Suppressor macrophage (primary cell): Measurements from ENCODE around the gene UBE2L6.
A peak's percentile ranks its signal among the peaks of the same experiment; 100 is the strongest.

Experiments
- DNase-seq, 4 experiments: peaks; one replicate each; pipeline ENCODE4 v3.0.0-alpha.2; 2020 to 2022

UBE2L6 gene

GRCh38 chr11:57530215-57530595 is 37.3 kb downstream of the UBE2L6 start:
- no peak for DNase-seq

DNA sequence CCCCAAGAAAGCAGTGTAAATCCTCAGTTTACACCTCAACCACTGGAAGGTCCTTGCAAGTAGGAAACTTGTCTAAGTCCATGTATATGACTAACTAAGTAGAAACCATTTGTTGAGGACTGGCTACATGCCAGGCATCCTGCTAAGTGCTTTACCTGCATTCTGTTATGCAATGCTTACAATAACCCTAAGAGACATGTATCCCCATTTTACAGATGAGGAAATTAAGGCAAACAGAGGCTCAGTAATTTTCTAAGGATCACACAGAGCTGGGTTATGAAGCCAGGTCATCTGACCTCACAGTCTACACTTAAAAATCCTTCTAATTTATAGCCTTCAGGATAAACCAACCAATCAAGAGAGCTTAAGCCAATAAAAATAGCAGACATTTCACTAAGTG is 38.5 kb downstream of the UBE2L6 start:
- no peak for DNase-seq

DNA sequence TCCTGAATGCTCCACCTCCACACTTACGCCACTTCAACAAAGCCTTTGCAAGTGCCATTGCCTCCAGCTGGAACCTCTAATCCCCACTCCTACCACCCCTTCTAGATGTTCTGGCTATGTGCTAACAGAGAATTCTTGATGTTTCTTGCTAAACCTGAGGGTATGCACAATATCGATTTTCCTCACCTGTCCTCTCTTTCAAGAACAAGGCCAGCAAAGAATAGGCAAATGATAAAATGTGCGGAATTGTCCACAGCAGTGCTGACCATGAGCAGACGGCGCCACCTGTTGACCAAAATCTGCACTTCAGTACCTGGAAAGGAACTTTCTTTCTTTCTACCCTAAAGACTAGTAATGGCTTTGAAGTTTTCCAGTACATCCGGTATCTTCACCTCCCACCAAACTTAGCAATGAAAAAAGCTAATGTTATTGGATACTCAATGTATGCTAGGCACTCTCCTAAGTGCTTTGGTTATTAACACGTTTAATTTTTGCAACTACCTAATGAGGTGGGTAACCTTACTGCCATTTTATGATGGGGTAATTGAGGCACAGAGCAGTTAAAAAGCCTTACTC is 40.3 kb downstream of the UBE2L6 start:
- peak; percentile 70 to 81 (median 79) for DNase-seq

- DNase-seq: no peak
Measured at GRCh38 chr11:57523419-57523818, 44.1 kb downstream of the UBE2L6 start.

DNA sequence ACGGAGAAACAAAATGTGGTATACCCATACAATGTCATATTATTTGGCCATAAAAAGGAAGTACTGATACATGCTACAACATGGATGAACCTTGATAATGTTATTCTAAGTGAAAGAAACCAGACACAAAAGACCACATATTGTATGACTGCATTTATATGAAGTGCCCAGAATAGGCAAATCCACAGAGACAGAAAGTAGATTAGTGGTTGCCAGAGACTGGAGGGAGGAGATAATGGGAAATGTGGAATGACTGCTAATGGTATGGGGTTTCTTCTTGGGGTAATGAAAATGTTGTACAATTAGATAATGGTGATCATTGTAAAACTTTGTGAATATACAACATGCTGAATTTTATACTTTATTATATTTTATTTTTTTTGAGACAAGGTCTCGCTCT is 46.4 kb downstream of the UBE2L6 start:
- no peak for DNase-seq

GRCh38 chr11:57516061-57516443 is 51.4 kb downstream of the UBE2L6 start:
- no peak for DNase-seq

DNA sequence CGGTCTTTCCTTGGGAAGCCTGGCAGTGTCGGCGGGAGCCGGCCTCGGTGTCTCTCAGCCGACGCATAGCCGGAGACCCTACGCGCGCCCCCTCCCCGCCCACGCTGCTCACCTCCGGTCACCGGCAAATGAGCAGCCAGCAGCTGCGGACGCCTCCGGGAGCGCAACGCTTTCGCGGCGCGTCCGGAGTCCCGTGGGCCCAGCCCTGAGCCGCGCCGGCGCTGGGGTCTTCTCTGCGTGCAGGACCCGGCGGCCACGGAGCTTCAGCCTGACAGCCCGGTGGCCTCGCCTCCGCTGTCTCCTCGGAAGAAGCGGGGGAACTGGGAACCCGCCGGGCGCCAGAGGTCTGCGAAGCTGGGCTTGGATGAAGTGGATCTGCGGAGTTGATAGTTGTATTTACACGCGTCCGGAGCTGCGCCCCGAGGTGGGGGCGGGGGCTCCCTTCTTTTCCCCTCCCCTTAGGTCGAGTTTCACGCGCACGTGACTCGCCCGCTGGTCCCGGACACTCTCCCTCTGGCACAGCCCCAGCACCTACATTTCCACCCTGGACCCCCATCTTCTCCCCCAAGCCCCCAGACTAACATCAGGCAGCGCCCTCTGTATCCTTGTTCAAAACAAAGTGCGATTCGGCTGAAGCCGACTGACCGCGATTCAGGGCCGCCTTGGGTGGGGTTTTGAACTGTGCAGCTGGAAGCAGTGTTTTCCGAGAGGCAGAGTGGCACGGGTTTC is 52.0 kb downstream of the UBE2L6 start, which contains the start of gene SLC43A1:
Gene SLC43A1 (minus strand): TSS at position 371 of the 729 bp plus-strand sequence. CDS start 1,591 bp downstream, outside the sequence.
- peak; percentile 29 to 66 (median 40) for DNase-seq

DNA sequence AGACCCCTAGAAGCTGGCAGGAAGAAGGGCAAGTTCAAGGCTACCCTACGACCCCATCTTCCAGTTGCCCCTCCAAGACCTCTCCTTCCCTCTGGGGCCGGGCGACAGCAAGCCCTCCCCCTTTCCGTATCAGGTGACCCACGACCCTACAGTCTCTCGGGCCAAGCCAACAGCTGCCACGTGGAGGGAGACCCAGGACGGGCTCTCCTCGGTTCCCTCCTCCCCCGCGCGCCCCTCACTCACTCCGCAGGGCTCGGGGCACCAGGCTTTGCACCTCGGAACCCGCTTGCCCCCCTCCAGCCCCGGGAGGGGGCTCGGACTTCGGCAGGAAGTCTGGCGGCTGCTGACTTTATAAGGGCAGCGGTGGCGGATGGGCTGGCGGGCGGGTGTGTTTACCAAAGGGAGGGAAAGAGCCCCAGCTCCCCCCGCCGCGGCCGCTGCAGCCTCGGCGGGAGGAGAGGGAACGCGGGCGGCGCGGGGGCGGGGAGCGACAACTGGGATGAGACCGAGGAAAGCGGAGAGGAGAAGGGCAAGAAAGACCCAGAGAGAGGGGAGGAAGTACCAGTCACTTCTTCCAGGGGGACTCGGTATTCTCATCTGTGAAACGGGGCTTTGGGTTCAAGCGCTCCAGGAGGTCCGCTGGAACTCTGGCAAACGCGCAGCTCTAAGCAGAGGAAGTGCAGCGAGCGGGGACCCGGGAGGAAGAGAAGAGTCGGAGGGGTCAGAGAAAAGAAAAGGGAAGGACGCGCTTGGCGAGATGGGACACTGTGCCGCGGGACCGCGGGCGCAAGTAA is 52.7 kb downstream of the UBE2L6 start:
- DNase-seq: peak; percentile 41 to 71 (median 61)

DNA sequence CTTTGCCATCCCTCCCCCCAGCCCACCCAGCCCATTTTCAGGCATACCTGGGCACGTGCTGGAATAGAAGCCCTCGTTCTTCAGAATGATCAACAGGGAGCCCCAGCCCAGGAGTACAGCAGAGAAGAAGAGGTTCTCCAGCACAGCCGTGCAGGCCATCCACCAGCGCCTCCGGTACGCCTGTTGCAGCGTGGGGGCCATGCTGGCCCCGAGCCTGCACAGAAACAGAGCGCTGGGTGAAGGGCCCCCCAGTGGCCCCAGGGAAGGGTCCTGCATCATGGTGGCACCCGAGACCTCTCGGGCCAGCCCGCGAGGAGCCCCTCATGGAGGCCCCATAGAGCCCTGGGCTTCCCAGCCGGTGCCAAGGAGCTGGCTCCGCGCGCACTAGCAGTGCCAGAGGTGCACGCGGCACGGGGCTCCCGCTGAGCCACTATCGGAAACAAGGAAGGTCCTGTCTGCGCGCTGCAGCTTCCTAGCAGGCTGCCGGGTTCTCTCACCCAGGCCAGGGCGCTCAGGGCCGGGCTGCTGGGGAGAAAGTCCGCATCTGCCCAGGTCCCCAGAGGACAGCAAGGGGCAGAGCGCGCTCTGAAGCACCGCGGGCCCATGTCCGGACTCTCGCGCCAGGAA is 53.4 kb downstream of the UBE2L6 start:
- DNase-seq: peak; percentile 18 to 62 (median 47)

DNA sequence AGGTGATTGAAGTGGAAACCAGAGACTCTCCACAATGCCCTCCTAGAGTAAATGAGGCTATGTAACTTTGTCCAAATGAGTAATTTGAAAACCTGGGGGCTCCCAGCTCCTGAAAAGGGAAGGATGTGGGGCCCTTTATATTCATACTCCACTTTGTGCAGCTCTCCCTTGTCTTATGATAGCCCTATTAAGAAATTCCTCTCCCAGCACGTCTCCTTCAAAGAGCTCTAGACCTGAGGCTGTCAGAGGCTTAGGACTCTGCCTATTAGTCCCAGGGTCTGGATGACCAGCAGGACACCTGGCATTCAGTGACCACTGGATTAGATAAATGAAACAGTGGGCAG is 54.0 kb downstream of the UBE2L6 start:
- DNase-seq: no peak

DNA sequence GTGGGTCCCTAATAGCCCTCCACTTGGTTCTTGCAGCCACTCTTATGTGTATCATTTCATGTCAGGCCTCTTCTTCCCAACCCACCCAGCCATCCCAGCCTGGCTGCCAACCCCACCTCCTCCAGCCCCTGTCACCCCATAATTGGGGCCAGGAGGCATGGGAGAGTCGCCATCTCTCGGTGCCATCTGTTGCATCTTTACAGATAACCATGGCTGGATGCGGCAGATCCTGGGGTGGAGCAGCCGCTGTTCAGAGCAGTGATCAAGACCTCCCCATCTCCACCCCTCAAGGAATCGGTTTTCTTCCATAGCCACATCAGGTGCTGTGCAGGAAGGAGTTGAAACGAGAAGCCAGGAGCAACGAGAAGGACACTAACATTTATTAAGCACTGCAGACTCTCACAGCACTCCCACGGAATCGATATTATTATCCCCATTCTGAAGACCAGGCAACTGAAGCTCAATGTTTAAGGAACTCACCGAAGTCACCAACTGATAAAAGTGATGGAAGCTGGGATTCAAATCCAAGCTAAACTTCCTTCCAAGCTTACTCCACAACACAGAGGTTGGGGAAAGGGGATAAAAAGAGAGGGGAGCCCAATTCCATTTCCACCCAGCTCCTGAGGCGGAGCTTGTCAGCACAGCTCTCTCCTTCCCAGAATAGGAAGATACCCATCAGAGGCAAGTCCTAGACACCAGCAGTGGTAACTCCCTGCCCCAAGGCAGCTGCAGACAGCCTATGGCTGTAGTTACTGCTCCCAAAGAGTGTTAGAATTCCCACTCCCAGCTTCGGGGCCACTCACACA is 54.6 kb downstream of the UBE2L6 start:
- DNase-seq: no peak

DNA sequence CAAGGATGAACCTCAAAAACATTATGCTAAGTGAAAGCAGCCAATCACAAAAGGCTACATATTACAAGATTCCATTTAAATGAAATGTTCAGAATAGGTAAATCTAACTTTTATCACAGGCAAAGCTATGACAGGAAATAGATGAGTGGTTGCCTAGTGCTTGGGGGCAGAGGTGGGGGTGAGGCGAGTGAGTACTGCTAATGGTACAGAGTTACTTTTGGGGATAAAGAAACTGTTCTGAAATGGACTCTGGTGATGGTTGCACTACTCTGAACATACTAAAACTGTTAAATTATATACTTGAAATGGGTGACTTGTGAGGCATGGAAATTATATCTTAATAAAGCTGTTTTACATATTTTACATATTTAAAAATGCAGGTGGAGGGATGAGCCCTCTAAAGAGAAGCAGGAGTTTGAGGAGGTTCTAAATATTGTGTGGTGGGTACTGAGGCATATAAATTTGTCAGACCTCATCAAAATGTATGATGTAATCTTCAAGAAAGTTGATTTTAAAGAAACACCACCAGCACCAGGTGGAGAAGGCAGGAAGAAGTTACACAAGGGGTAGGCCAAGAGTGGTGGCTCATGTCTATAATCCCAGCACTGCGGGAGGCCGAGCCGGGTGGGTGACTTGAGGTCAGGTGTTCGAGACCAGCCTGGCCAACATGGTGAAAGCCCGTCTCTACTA is 55.6 kb downstream of the UBE2L6 start:
- DNase-seq: no peak

GRCh38 chr11:57508341-57509170 is 58.9 kb downstream of the UBE2L6 start:
- DNase-seq: no peak

GRCh38 chr11:57506522-57506921 is 61.0 kb downstream of the UBE2L6 start:
- no peak for DNase-seq

DNA sequence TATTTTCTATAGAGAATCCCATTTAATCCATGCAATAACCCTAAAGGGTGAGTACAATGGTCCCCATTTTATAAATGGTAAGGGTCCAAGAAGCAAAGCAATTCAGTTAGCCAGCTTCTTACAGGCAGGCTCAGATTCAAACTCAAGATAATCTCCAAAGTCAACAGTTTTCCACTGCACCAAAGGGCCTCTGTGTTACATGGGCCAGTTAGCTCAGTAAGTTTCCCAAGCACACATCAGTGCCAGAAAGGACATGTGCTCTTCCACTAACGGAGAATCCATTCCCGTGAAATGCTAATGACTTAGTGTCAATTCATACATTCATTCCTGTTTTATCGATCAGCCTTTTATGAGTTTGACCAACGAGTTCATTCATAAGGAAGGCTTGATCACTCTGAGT is 63.0 kb downstream of the UBE2L6 start:
- no peak for DNase-seq

DNA sequence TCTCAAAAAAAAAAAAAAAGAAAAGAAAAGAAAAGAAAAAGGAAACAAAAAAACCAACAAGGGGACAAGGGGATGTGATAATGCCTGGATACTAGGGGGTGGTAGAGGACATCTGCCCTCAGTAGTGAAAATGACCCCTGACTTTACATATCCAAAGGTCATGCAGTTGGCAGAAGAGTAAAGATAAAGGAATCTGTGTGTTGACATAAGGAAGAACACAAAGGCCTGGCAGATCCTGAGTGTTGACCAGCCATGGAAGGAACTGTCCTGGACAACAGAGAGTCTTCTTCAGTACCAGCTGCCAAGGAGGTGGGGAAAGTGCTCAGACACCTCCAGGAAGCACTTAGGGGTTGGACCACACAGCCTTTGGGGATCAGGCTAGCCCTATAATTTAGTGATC is 64.6 kb downstream of the UBE2L6 start:
- DNase-seq: no peak

GRCh38 chr11:57502376-57502775 is 65.1 kb downstream of the UBE2L6 start:
- no peak for DNase-seq

GRCh38 chr11:57501953-57502352 is 65.5 kb downstream of the UBE2L6 start:
- DNase-seq: no peak
